ENCODE results near the gene NEK8. TPM values are rescaled to one million over a fixed set of nuclear protein-coding genes. Genes with fewer than 3 reads are reported as not detected.

NEK8 gene
- total and polyA plus RNA-seq, 2 of the 8 experiments (the other 6 are each of a cell fraction or from before 2014, with no cell fraction given) = 14.9 to 23.3 TPM

GRCh38 chr17:28726627-28727491 lies 1.7 kb upstream of the NEK8 start (continued):
- TF ChIP-seq CHD1 (IDR thresholded peaks at IDR 0.05; ENCODE audit: low read depth, low read length) = no peak
